Fibroblast of skin of abdomen (primary cell): ENCODE data around the gene SLC6A3.

Experiments
- DNase-seq: peaks from one replicate; pipeline ENCODE4 v3.0.0-alpha.2; 2013

The SLC6A3 gene

DNA sequence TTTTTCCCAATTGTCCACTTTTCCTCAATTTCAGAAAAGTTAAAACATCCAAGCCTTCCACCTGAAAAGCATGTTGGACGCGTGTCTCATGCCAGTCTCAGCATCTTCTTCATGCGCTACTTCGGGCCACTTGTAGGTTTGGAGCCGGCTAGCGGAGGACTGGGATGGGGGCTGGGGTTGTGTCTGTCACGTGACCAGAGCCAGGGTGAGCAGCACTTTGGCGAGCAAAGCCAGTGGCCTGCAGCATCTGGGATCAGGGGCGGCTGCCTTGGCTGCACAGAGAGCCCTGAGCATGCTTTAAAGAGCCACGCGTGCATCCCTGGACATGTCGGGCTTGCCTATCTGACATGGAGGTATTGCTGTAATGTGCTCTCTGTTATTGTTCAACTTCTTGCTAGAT, 41.2 kb downstream of the SLC6A3 start:
- DNase-seq: no peak

DNA sequence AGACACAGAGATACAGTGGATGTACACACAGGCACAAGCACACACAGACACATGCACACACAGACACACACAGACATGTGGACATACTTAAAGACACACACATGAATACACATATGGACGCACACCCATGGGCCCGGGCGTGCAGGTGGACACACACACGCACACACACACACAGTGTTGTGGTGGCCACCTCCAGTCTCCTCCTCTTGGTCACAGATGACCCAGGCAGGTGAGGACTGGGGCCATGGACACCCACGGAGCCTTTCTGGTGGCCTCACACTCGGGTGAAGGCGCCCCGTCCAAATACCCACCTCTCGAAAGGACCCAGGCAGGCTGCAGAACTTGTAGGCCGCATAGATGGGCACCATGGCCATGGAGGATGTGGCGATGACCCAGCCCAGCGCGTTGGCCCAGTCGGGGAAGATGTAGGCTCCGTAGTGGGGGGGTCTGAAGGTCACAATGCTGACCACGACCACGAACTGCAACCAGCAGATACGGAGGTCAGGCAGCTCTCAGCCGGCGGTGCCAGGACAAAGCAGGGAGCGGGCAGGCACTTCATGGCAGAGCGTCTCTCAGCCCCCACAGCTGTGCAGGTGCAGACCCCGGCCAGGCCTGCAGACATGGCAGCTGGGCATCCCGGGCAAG, 42.5 kb downstream of the SLC6A3 start:
- no peak for DNase-seq

DNA sequence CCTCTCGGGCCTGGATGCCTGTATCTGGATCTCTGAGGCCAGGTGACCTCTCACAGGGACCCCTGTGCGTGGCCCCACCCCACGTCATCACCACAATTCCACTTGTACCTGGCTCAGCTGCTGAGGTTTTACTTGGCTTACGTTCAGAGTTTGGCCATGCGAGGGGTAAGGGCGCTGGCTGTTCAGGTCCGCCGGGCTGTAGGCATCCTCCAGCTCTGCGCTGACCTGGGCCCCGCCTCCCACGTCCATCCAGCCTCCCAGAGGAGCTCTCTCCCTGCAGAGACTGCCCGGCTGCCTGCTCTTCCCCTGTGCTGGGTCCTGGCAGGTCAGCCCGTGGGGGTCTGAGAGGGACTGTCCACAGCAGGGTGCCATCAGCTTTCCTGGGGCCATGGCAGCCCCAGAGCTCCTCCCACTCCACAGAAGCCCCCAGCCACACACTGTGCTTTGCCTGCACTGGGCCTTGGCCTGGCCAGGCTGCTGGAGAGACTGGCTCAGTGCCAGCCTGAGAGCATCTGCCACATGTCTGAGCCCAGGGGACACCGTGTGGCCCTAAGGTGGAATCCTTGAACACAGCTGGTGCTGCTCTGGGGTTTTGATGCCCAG, 43.6 kb downstream of the SLC6A3 start:
- DNase-seq: no peak

DNA sequence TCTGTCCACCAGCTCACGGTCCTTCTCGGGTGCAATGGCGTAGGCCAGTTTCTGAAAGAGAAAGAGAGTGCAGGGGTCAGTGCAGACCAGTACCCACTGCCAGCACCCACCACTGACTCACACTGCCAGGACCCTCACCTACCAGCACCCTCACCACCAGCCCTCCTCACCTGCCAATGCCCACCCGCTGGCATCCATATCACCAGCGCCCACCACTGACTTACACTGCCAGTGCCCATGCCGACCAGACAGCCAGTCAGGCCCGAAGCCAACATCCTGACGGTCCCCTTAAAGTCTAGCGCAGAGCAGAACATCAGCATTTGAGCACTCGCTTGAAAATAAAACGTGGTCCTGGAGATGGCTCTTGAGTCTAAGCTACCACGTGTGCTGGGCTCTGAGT, 44.3 kb downstream of the SLC6A3 start:
- DNase-seq: no peak

DNA sequence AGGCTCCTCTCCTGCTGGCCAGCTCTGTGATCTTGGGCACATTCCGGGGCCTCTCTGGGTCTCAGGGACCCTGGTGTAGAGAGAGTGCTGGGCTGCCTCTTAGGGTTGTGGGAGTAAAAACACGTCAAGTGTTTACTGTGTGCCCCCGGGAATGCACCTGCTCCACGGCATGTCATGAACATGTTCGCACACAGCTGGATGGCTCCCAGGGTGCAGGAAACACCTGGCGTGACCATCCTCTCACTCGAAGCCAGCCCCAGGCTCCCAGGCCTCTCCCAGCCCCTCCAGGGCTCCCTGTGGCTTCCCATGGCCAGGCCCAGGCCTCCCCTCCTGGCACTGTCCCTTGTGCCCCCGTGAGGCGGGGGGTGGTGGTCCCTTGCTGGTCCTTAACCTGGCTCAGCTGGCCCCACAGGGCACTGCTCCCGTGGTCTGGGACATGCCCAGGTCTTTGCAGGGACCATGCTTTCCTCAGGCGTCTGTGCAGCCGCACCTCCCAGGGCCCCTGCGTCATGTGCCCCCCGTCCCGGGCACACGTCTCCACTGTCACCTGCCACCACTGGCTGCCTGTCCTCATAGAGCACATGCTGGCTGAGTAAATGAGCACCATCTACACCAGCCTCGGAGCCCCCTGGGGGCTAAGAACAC, 44.9 kb downstream of the SLC6A3 start:
- no peak for DNase-seq

DNA sequence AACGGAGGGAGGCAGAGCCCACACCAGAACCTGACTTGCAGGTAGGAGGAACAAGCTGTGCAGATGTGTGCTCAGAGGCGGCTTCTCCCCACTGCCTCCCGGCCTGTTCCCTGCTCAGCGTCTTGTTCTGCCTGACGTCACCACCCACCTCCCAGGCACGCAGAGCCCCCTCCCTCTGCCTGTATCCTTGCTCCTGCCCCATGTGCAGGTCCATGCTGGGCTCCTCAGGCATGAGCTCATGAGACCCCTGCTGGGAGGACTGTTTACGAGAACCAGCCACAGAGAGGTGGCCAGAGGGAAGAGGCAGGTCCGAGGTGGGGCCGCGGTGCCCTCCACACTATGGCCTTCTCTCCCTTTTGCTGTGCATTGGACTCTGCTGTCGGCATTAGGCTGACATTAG, 45.5 kb downstream of the SLC6A3 start:
- DNase-seq: no peak

DNA sequence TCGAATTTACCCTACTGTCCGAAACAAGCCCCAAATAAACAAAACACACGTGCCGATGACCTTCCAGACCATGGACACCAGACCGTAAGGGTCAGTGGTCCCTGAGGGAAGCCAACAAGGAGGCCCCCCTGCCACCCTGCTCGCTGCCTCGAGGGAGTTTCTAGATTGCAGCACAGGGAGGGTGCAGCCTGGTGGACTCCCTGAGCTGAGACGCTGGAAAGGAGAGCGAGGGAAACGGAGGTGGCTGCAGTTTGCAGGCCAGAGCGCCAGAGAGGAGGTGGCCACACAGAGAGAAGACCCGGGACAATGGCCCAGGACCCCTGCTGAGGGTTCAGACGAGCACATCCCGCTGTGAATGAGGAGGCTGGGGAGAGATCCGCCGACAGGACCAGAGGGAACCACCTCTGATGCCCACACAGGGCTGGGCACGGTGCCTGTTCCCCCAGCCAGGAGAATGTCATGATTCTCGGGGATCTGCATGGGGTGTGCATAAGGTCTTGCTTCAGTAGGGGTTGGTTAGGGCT, 48.9 kb downstream of the SLC6A3 start:
- DNase-seq: no peak

DNA sequence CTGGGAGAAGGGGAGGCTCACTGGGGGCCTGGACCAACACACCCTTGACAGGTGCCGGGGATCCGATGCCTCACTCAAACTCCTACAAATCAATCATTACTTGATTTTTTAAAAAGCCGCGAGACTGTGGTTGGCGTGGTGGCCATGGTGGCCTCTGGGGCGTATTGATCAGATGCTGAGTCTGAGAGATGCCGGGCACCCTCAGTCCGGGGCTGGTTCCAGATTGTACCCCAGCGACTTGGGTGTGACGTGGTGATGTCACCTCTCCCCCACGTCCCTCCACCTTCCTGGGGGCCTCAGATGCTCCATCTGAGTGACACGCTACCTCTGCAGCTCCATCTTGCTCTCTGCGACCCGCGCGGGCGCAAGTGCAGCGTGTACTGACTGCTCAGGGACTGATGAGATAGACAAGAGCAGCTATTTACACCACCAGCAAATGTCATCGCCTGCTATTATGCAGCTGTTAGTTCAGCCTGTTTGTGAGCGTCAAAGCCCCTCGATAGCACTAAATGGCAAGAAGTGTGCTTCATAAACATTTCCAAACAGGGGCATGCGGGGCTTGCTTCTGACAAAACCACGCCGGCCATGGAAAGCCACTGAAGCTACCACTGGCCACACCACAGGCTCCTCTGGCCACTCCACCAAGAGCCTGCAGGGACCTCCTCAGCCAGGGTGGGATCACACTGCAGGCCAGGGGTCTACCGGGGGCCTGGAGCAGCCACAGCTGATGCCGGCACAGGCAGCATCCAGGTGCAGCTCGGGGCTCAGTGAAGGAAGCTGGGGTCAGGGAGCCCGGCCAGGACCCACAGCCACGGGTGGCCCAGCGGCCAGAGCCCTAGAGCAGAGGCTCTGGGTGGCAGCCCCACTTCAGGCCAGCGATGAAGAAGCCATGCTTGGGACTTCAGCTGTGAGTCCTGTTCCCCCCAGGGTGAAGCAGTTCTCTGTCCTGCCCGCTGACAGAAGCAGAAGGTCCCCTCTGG, 50.1 kb downstream of the SLC6A3 start:
- DNase-seq: no peak

DNA sequence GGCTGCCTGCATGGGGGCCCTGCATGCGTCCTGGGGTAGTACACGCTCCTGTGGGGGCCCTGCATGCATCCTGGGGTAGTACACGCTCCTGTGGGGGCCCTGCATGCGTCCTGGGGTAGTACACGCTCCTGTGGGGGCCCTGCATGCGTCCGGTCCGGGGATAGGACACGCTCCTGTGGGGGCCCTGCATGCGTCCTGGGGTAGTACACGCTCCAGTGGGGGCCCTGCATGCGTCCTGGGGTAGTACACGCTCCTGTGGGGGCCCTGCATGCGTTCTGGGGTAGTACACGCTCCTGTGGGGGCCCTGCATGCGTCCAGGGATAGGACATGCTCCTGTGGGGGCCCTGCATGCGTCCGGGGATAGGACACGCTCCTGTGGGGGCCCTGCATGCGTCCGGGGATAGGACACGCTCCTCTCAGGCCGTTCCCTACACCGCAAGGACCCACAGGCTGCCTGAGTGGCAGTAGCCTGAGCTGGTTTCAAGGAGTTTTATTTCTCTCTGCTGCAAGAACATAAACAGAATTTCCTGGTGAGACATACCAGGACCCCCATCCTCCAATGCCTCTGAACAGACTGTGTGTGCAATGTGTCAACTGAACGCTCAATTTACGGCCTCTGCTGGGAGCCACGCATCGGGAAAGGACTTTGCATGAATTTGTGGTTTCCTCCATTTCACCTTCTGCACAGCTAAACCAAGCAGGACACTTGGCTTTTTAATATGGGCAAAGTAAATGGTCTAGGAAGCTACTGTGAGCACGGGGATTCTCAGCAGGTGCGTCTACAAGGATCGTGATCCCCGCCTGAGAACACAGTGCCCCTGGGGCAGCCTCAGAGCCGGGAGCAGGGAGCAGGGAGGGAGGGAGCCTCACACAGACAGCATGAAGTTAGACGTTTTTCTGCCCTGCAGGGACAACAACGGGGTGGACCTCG, 51.4 kb downstream of the SLC6A3 start:
- DNase-seq: no peak

DNA sequence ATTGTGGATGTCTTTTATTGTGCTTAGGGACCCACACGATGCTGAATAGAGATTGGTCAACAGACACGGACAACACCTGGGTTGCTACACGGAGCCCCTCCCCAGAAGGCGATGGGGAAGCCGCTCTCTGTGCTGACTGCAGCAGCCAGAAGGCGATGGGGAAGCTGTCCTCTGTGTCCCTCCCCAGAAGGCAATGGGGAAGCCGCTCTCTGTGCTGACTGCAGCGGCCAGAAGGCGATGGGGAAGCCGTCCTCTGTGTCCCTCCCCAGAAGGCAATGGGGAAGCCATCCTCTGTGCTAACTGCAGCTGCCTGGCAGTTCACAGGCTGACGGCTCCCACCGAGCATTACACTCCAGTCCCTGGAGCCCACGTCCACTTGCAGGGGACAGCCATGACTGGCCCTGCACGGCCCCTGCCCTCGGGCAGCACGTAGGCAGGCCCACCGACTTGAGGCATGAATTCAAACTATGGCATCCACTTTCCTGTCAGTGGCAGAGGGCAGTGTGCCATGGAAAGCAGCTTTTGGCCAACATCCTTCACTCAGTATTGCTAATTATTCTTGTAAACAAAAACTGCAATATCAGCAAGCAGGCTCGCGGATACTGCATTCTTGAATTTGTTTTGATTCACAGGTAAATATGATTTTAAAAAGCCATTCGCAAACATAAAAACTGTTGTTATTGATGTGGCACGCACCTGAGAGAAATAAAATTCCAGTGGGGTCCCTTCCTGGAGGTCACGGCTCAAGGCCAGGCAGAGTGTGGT, 52.3 kb downstream of the SLC6A3 start:
- no peak for DNase-seq

DNA sequence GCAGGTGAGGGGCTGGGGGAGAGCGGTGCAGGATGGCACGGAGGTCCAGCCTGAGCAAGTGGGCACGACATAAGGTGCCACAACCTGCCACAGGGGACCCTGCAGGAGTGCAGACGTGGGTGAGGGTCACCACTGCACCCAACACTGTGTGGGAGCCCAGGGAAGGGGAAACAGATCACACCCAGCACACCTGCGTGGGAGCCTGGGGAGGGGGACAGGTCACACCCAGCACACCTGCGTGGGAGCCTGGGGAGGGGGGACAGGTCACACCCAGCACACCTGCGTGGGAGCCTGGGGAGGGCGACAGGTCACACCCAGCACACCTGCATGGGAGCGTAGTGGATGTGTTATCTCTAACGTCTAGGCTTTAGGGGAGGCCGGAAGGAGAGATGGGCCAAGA, 53.0 kb downstream of the SLC6A3 start:
- no peak for DNase-seq

DNA sequence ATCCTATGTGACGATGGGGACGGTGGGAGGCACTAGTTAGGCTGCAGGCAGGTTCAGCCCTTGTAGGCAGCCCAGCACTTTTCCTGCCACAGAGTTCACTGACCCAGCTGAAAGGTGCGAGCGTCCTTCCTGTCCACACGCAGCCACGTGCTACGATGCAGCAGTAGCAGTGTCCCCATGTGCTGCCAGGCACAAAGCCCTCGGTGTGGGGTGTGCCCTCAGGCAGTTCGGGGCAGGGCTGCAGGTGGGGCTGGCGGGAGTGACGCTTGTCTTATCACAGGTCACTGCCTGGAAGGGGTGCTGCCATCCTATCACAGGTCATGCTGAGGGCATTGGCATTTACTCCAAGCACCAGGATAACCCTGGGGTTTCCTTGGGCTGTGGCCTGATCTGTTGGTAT, 53.5 kb downstream of the SLC6A3 start:
- no peak for DNase-seq

DNA sequence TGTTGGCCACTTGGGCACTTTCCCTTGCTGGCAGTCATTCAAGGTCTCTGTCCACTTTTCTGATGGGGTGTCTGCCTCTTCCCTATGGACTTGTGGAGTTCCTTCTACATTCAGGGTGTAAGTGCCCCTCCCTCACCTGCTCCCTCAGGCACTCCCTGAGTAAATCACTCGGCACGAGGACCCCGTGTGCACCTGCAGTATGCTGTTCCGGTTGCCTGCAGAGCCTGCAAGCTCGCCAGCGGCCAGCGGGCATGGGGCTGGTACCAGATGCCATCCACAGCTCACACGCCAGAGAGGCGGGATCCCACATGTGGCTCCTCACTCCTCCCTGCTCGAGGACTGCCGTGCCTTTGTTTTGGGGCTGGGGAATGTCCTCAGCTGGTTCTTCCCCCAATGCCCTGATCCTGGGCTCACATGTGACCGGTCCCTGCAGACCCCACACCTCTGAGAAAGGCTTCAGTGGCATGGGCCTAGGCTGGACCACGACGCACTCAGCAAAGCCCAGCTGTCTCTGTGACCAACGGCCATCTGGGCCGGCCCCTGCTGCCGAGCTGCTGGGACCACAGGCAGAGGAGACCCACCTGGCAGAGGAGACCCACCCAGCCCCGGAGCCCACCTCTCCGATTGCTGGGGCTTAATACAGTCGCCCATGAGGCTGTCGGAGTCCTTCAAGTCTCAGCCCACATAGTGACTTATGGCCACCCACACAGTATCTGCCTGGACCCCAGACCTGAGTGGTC, 54.2 kb downstream of the SLC6A3 start:
- DNase-seq: no peak

DNA sequence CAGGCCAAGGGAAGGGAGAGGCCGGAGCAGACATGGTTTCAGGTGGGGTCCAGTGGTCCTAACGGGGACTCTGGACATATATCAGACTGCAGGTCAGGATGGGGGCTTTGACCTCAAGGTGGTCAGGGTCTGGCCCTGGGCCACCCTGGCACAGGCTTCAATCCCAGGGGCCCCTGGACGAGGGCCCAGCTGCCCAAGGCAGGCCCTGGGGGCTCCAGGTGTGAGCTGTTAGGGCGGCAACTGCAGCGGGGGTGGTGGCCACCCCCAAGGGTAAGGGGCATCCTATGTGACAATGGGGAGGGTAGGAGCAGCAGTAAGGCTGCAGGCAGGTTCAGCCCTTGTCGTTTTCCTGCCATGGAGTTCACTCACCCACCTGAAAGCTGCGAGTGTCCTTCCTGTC, 54.9 kb downstream of the SLC6A3 start:
- no peak for DNase-seq

DNA sequence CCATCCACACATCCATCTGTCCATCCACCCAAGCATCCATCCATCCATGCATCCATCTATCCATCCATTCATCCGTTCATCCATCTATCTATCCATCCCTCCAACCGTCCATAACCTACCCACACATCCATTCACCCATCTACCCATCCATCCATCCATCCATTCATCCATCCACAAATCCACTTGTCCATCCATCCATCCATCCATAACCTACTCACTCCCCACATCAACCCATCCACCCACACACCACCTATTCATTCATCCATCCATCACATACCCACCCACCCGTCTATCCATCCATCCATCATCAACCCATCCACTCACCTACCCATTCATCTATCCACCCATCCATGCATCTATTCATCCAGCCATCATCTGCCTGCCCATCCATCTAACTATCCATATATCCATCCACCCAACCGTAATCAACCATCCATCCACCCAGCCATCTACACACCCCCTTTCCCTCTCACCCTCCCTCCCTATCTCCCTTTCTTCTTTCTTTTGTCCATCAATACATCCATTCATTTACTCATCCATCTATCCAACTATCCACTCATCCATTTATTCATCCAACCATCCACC, 56.8 kb downstream of the SLC6A3 start:
- no peak for DNase-seq

DNA sequence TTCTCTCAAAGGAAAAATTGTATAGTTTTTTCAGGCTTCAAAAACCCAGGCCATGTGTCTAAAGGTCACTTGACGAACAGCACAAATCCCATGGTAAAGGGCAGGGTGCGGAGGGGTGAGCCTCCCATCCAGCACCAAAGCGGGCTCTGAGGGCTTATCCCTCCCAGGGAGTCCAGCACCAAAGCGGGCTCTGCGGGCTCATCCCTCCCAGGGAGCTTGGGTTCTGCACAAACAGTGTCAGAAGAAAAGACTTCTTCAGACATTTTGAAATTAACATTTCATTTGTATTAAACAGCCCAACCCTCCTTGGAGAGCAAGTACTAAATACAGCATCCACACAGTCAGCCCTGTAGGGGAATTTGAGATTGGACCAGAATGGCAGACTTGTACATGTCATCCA, 57.4 kb downstream of the SLC6A3 start:
- no peak for DNase-seq

DNA sequence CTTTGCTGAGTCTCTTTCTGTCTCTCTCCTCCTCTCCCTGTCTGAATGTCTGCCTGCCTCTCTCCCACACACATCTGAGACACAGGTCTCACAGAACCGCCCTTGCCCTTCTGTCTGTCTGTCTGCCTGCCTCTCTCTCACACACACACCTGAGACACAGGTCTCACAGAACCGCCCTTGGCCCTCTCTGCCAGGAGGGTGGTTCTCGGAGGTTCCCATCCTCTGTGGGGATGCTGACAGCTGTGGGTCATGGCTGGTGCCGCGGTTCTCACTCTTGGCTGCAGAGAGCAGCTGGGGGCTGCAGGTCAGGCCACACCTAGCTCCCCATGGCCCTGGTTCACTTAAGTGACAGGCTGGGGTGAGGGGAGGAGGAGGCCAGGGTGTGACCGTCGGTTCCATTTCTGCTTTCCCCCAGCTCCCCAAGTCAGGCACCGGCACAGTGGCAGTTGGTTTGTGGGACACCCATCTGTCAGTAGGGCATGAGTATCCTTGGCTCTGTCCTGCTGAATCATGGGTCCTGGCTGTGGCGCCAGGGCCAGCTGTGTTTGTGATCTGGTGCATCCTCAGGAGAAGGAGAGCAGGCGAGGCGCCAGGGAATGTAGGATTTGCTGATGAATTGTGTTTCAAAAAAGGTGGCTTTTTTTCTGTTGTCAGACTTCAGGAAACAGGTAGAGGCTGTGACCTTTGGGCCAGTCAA, 58.0 kb downstream of the SLC6A3 start:
- DNase-seq: no peak

DNA sequence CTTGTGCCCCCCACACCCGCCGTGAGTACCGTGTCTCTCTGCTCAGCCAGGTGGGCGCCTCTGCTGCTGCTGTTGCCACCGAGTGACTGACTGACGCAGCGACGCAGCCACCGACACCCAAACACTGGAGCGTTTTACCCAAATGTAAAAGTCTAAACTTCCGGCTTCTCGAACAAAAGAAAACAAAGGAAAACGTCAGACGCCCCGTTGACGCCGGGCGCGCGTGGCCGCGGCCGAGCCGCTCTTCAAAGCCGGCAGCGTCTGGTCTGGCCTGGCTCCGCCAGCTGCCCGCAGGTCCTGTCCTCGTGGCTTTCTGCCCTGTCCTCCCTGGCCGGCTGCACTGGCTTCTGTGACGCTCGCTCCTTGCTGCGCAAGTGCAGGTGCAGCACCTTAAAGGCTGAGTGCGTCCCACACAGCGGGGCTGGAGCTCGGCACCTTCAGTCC, 58.9 kb downstream of the SLC6A3 start:
- DNase-seq: no peak
